ENCODE results near the gene GALNT2.

The GALNT2 gene

DNA sequence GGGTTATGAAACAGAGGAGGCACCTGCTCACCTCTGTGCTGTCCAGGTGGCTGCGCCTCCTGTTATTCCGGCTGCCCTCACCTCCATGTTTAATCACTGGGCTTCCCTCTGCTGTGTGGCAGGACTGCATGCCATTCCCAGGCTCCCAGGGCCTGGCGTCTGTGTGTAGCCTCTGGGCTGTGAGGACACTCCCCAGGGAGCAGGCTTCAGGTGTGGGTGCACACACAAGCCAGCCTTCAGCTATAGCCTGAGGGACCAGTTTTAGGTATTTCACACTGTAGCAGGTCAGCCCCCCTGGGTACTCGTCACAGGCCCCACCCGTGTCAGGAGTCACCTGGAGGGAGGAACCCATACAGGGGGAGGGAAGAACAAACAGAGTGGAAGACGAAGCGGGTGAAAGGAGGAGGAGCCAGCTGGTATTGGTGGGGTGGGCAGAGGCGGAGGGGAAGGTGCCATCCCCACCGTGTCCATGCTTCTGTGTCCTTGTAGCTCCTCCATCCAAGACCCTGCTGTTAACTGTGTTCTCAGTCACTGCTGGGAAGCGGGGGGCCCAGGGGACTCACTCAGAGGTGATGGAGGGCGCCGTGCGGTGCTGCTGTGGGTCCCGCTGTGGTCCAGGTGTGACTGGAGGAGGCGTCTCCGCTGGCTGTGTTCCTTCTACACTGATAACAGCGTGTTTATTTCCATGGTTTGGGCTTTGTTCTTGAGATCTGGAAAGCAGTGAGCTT, 200.5 kb downstream of the GALNT2 start:
- H3K4me1 ChIP-seq (ENCODE audit: insufficient read depth, low read length) = no peaks in the 10 kb centered on the region
- peaks cover 98% of the 10 kb centered on the region for H3K36me3 ChIP-seq (ENCODE audit: insufficient read depth, low read length)
- peaks cover 19% of the 10 kb centered on the region for H3K79me2 ChIP-seq (ENCODE audit: insufficient read depth, low read length)
- H3K27me3 ChIP-seq (ENCODE audit: insufficient read depth, low read length, poor library complexity) = no peaks in the 10 kb centered on the region
- H3K4me3 ChIP-seq (ENCODE audit: low read depth in 1 of 2, low read length in 2 of 2) = no peak overlapping the region
- no peak for DNase-seq
- H3K9me3 ChIP-seq (ENCODE audit: insufficient read depth, low read length, severe bottlenecking) = no peaks in the 10 kb centered on the region
- H3K9ac ChIP-seq (ENCODE audit: low read depth, low read length) = no peak overlapping the region
- H2AFZ ChIP-seq (ENCODE audit: low read depth, low read length) = no peak overlapping the region
- no peak overlapping the region for H3K4me2 ChIP-seq (ENCODE audit: insufficient read depth, low read length)
- TF ChIP-seq EZH2 (IDR thresholded peaks at IDR 0.05; ENCODE audit: borderline replicate concordance, low read depth, low read length, severe bottlenecking) = no peak
- TF ChIP-seq, protein P1, sequence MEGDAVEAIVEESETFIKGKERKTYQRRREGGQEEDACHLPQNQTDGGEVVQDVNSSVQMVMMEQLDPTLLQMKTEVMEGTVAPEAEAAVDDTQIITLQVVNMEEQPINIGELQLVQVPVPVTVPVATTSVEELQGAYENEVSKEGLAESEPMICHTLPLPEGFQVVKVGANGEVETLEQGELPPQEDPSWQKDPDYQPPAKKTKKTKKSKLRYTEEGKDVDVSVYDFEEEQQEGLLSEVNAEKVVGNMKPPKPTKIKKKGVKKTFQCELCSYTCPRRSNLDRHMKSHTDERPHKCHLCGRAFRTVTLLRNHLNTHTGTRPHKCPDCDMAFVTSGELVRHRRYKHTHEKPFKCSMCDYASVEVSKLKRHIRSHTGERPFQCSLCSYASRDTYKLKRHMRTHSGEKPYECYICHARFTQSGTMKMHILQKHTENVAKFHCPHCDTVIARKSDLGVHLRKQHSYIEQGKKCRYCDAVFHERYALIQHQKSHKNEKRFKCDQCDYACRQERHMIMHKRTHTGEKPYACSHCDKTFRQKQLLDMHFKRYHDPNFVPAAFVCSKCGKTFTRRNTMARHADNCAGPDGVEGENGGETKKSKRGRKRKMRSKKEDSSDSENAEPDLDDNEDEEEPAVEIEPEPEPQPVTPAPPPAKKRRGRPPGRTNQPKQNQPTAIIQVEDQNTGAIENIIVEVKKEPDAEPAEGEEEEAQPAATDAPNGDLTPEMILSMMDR (IDR thresholded peaks at IDR 0.05; ENCODE audit: borderline replicate concordance, extremely low read depth, low read length, poor library complexity, severe bottlenecking) = no peak
- no peak for ATAC-seq (ENCODE audit: insufficient read depth, low read depth)
- H3K27ac ChIP-seq (ENCODE audit: low read length) = no peak overlapping the region
- peaks cover 56% of the 10 kb centered on the region for H4K20me1 ChIP-seq (ENCODE audit: insufficient read depth, low read length)

DNA sequence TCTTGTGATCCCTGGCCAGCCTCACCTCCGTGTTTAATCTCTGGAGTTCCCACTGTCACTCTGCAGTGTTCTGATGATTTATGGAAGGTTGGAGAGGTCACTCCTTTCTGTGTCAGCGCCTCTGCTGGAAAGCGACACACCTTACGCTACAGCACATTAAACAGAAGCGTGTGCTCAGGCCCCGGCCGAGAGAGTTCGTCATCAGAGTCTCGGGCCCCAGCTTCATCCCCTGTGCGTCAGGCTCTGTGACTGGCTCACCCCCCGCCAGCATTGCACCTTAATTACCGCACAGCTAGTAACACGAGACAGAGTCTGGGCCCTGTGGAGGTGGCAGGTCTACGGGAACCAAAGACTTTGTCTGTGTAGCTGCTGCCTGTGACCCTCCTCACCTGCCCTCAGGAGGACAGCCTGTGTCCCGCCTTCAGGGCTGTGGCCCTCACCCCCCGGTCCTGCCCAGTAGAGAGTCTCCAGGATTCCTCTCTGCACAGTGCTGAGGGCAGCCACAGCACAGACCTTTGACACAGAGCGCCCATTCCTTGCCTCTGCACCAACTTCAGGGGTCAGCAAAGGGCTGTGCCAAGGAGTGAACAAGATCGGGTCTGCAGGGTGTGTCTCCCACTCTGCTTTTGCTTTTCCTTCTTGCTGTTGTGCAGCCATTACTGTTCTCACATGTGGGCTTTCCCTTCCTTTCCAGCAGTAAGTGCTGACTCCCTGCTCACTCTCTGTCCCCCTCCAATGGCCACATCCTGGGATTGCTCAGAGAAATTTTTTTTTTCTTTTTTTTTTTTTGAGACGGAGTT, 201.5 kb downstream of the GALNT2 start:
- Histone ChIP-seq H3K9me3 (ENCODE audit: insufficient read depth, low read length, severe bottlenecking) (no peaks in the 10 kb centered on the region), H3K4me2 (ENCODE audit: insufficient read depth, low read length) (no peak overlapping the region), H3K36me3 (ENCODE audit: insufficient read depth, low read length) (peaks cover 98% of the 10 kb centered on the region), H3K9ac (ENCODE audit: low read depth, low read length) (no peak overlapping the region), H3K27me3 (ENCODE audit: insufficient read depth, low read length, poor library complexity) (no peaks in the 10 kb centered on the region), H3K4me1 (ENCODE audit: insufficient read depth, low read length) (no peaks in the 10 kb centered on the region), H4K20me1 (ENCODE audit: insufficient read depth, low read length) (peaks cover 63% of the 10 kb centered on the region), H3K4me3 (ENCODE audit: low read depth in 1 of 2, low read length in 2 of 2) (no peak overlapping the region), H3K27ac (ENCODE audit: low read length) (peak overlapping the region; percentile 43; the same call in 1 of the 2 replicates), H2AFZ (ENCODE audit: low read depth, low read length) (no peak overlapping the region), H3K79me2 (ENCODE audit: insufficient read depth, low read length) (peaks cover 18% of the 10 kb centered on the region)
- TF ChIP-seq, protein P1 (IDR thresholded peaks at IDR 0.05; ENCODE audit: borderline replicate concordance, extremely low read depth, low read length, poor library complexity, severe bottlenecking) = peak; percentile 46
- TF ChIP-seq EZH2 (IDR thresholded peaks at IDR 0.05; ENCODE audit: borderline replicate concordance, low read depth, low read length, severe bottlenecking) = no peak
- DNase-seq (peak; percentile 37), ATAC-seq (ENCODE audit: insufficient read depth, low read depth) (peak; percentile 65)

DNA sequence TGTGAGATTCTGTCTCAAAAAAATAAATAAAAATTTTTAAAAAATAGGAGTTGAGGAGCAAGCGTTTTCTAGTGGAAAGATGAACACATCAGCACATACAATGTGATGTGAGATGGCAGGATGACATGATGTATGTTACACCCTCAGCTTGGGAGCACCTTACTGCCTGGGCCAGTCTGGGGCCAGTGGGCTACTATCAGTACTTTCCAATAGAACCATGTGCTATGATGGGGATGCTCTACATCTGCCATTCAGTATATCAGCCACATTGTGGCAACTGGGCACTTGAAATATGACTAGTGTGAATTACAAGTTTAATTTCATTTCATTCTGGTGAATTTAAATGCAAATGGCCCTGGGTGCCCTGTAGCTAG, 203.1 kb downstream of the GALNT2 start:
- no peaks in the 10 kb centered on the region for H3K4me1 ChIP-seq (ENCODE audit: insufficient read depth, low read length)
- no peaks in the 10 kb centered on the region for H3K27me3 ChIP-seq (ENCODE audit: insufficient read depth, low read length, poor library complexity)
- H3K36me3 ChIP-seq (ENCODE audit: insufficient read depth, low read length) = peaks cover 98% of the 10 kb centered on the region
- TF ChIP-seq, protein P1 (IDR thresholded peaks at IDR 0.05; ENCODE audit: borderline replicate concordance, extremely low read depth, low read length, poor library complexity, severe bottlenecking) = no peak
- TF ChIP-seq EZH2 (IDR thresholded peaks at IDR 0.05; ENCODE audit: borderline replicate concordance, low read depth, low read length, severe bottlenecking) = no peak
- DNase-seq (no peak), ATAC-seq (ENCODE audit: insufficient read depth, low read depth) (no peak)
- peaks cover 54% of the 10 kb centered on the region for H4K20me1 ChIP-seq (ENCODE audit: insufficient read depth, low read length)
- H3K79me2 ChIP-seq (ENCODE audit: insufficient read depth, low read length) = peaks cover 11% of the 10 kb centered on the region
- no peaks in the 10 kb centered on the region for H3K9me3 ChIP-seq (ENCODE audit: insufficient read depth, low read length, severe bottlenecking)
- H3K9ac ChIP-seq (ENCODE audit: low read depth, low read length) = no peak overlapping the region
- no peak overlapping the region for H3K4me2 ChIP-seq (ENCODE audit: insufficient read depth, low read length)
- no peak overlapping the region for H3K4me3 ChIP-seq (ENCODE audit: low read depth in 1 of 2, low read length in 2 of 2)
- H3K27ac ChIP-seq (ENCODE audit: low read length) = no peak overlapping the region
- no peak overlapping the region for H2AFZ ChIP-seq (ENCODE audit: low read depth, low read length)

All from DND-41 (cell line).